K562 (cell line): ENCODE data around the gene ZNF689. TPM values are rescaled to one million over a fixed set of nuclear protein-coding genes. Genes with fewer than 3 reads are reported as not detected.

Experiments
- polyA plus RNA-seq, 8 experiments: library from polyadenylated mRNA; depleted of rRNA in 4 of 8; stranded (reverse) in 5 of 8; unstranded in 3 of 8; fragments of >200 nt; fragmentation: Nextera tagmentation in 2 of 8; fragmentation: Illumina TruSeq in 1 of 8; extraction: Ambion mirVana in 2 of 8; extraction: Trizol in 1 of 8; gene quantifications; 2 replicates each; pipeline versions ENCODE4 v1.2.1 to v1.2.3, GENCODE V29; 2011 to 2014; ENCODE audit warnings: inconsistent platforms in 1 of 8, missing spikeins in 1 of 8
- total RNA-seq, 7 experiments: library from RNA; depleted of rRNA in 6 of 7; stranded (reverse); fragments of >200 nt in 6 of 7; fragmentation: Illumina TruSeq in 2 of 7; extraction: Trizol in 2 of 7; gene quantifications; 2 replicates each; pipeline versions ENCODE4 v1.2.1 to v1.2.3, GENCODE V29; 2011 to 2021; ENCODE audit warnings: low replicate concordance in 1 of 7
- TF ChIP-seq, protein P1 (sequence below): fragments of 450-650 bp; IDR thresholded peaks from 2 replicates; pipeline ENCODE4 v1.6.1; 2017; ENCODE audit warnings: antibody characterized with exemption, mild to moderate bottlenecking
- TF ChIP-seq, protein P2 (sequence below): fragments of 200-600 bp; sonication (generic); IDR thresholded peaks from one replicate; pipeline ENCODE4 v1.6.1; 2012; ENCODE audit warnings: mild to moderate bottlenecking, low read depth, low read length, inconsistent platforms
- TF ChIP-seq, protein P3 (sequence below): fragments of 250-450 bp; sonication (Bioruptor Pico); IDR thresholded peaks from 2 replicates; pipeline ENCODE4 v1.4.0; 2020

ZNF689 gene
- total and polyA plus RNA-seq, 9 of the 15 experiments (the other 6 are each of a cell fraction or from before 2014, with no cell fraction given), result 5.4 to 15.4 (median 10.8) TPM

DNA sequence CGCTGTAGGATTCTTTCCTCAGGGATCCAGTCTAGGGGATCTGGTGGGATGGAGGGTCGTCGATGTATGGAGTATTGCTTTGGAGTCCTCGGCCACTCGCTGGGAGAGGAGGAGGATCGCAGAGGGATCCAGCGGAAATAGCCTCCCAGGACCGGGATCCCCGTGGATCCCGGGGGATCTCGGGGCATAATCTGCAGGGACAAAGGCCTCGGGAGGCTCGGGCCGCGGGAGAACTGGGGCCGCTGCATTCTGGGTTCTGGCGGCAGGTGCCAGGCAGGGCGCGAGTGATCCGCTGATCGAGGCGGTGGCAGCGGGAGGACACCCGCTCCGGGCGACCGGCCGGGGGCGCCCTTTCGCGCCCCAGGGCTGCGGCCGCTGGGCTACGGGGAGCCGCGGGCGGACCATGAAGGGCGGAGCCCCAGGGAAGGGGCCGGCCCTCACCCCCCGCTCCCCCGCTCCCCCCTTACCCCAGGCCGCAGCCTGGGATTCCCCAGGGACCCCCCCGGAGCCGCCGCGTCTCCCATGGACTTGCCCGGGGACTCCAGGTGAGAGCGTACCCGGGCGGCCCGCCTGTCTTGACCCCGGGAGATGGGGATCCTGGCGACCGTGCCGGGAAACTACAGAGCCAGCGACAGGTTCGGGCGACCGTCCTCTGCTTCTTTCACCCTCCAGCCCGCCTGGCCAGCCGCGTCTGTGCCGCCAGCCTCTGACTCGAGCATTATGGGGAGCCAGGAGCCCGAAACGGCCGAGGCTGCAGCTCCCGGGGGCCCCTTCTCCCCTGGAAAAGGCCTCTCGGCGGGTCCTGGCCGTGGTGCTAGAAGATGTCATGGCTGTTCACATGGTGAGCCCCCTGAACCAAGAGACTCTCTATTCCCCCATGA is 41.2 kb upstream of the ZNF689 start (continued):
- TF ChIP-seq, protein P1, sequence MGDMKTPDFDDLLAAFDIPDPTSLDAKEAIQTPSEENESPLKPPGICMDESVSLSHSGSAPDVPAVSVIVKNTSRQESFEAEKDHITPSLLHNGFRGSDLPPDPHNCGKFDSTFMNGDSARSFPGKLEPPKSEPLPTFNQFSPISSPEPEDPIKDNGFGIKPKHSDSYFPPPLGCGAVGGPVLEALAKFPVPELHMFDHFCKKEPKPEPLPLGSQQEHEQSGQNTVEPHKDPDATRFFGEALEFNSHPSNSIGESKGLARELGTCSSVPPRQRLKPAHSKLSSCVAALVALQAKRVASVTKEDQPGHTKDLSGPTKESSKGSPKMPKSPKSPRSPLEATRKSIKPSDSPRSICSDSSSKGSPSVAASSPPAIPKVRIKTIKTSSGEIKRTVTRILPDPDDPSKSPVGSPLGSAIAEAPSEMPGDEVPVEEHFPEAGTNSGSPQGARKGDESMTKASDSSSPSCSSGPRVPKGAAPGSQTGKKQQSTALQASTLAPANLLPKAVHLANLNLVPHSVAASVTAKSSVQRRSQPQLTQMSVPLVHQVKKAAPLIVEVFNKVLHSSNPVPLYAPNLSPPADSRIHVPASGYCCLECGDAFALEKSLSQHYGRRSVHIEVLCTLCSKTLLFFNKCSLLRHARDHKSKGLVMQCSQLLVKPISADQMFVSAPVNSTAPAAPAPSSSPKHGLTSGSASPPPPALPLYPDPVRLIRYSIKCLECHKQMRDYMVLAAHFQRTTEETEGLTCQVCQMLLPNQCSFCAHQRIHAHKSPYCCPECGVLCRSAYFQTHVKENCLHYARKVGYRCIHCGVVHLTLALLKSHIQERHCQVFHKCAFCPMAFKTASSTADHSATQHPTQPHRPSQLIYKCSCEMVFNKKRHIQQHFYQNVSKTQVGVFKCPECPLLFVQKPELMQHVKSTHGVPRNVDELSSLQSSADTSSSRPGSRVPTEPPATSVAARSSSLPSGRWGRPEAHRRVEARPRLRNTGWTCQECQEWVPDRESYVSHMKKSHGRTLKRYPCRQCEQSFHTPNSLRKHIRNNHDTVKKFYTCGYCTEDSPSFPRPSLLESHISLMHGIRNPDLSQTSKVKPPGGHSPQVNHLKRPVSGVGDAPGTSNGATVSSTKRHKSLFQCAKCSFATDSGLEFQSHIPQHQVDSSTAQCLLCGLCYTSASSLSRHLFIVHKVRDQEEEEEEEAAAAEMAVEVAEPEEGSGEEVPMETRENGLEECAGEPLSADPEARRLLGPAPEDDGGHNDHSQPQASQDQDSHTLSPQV, result no peak
- TF ChIP-seq, protein P2, sequence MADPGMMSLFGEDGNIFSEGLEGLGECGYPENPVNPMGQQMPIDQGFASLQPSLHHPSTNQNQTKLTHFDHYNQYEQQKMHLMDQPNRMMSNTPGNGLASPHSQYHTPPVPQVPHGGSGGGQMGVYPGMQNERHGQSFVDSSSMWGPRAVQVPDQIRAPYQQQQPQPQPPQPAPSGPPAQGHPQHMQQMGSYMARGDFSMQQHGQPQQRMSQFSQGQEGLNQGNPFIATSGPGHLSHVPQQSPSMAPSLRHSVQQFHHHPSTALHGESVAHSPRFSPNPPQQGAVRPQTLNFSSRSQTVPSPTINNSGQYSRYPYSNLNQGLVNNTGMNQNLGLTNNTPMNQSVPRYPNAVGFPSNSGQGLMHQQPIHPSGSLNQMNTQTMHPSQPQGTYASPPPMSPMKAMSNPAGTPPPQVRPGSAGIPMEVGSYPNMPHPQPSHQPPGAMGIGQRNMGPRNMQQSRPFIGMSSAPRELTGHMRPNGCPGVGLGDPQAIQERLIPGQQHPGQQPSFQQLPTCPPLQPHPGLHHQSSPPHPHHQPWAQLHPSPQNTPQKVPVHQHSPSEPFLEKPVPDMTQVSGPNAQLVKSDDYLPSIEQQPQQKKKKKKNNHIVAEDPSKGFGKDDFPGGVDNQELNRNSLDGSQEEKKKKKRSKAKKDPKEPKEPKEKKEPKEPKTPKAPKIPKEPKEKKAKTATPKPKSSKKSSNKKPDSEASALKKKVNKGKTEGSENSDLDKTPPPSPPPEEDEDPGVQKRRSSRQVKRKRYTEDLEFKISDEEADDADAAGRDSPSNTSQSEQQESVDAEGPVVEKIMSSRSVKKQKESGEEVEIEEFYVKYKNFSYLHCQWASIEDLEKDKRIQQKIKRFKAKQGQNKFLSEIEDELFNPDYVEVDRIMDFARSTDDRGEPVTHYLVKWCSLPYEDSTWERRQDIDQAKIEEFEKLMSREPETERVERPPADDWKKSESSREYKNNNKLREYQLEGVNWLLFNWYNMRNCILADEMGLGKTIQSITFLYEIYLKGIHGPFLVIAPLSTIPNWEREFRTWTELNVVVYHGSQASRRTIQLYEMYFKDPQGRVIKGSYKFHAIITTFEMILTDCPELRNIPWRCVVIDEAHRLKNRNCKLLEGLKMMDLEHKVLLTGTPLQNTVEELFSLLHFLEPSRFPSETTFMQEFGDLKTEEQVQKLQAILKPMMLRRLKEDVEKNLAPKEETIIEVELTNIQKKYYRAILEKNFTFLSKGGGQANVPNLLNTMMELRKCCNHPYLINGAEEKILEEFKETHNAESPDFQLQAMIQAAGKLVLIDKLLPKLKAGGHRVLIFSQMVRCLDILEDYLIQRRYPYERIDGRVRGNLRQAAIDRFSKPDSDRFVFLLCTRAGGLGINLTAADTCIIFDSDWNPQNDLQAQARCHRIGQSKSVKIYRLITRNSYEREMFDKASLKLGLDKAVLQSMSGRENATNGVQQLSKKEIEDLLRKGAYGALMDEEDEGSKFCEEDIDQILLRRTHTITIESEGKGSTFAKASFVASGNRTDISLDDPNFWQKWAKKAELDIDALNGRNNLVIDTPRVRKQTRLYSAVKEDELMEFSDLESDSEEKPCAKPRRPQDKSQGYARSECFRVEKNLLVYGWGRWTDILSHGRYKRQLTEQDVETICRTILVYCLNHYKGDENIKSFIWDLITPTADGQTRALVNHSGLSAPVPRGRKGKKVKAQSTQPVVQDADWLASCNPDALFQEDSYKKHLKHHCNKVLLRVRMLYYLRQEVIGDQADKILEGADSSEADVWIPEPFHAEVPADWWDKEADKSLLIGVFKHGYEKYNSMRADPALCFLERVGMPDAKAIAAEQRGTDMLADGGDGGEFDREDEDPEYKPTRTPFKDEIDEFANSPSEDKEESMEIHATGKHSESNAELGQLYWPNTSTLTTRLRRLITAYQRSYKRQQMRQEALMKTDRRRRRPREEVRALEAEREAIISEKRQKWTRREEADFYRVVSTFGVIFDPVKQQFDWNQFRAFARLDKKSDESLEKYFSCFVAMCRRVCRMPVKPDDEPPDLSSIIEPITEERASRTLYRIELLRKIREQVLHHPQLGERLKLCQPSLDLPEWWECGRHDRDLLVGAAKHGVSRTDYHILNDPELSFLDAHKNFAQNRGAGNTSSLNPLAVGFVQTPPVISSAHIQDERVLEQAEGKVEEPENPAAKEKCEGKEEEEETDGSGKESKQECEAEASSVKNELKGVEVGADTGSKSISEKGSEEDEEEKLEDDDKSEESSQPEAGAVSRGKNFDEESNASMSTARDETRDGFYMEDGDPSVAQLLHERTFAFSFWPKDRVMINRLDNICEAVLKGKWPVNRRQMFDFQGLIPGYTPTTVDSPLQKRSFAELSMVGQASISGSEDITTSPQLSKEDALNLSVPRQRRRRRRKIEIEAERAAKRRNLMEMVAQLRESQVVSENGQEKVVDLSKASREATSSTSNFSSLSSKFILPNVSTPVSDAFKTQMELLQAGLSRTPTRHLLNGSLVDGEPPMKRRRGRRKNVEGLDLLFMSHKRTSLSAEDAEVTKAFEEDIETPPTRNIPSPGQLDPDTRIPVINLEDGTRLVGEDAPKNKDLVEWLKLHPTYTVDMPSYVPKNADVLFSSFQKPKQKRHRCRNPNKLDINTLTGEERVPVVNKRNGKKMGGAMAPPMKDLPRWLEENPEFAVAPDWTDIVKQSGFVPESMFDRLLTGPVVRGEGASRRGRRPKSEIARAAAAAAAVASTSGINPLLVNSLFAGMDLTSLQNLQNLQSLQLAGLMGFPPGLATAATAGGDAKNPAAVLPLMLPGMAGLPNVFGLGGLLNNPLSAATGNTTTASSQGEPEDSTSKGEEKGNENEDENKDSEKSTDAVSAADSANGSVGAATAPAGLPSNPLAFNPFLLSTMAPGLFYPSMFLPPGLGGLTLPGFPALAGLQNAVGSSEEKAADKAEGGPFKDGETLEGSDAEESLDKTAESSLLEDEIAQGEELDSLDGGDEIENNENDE, result no peak
- TF ChIP-seq, protein P3, sequence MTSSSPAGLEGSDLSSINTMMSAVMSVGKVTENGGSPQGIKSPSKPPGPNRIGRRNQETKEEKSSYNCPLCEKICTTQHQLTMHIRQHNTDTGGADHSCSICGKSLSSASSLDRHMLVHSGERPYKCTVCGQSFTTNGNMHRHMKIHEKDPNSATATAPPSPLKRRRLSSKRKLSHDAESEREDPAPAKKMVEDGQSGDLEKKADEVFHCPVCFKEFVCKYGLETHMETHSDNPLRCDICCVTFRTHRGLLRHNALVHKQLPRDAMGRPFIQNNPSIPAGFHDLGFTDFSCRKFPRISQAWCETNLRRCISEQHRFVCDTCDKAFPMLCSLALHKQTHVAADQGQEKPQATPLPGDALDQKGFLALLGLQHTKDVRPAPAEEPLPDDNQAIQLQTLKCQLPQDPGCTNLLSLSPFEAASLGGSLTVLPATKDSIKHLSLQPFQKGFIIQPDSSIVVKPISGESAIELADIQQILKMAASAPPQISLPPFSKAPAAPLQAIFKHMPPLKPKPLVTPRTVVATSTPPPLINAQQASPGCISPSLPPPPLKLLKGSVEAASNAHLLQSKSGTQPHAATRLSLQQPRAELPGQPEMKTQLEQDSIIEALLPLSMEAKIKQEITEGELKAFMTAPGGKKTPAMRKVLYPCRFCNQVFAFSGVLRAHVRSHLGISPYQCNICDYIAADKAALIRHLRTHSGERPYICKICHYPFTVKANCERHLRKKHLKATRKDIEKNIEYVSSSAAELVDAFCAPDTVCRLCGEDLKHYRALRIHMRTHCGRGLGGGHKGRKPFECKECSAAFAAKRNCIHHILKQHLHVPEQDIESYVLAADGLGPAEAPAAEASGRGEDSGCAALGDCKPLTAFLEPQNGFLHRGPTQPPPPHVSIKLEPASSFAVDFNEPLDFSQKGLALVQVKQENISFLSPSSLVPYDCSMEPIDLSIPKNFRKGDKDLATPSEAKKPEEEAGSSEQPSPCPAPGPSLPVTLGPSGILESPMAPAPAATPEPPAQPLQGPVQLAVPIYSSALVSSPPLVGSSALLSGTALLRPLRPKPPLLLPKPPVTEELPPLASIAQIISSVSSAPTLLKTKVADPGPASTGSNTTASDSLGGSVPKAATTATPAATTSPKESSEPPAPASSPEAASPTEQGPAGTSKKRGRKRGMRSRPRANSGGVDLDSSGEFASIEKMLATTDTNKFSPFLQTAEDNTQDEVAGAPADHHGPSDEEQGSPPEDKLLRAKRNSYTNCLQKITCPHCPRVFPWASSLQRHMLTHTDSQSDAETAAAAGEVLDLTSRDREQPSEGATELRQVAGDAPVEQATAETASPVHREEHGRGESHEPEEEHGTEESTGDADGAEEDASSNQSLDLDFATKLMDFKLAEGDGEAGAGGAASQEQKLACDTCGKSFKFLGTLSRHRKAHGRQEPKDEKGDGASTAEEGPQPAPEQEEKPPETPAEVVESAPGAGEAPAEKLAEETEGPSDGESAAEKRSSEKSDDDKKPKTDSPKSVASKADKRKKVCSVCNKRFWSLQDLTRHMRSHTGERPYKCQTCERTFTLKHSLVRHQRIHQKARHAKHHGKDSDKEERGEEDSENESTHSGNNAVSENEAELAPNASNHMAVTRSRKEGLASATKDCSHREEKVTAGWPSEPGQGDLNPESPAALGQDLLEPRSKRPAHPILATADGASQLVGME (CRISPR knock-in tag), result peak; percentile 61; the same call in 1 of the 2 replicates
